Activated T-cell treated with anti-CD3 and anti-CD28 coated beads, Interleukin-2, amount 50 U/mL, for 1 hour (primary cell): ENCODE measurements around the gene TBC1D5.

Experiments
- DNase-seq: peaks from one replicate; pipeline ENCODE4 v3.0.0-alpha.2; 2020

TBC1D5 gene

DNA sequence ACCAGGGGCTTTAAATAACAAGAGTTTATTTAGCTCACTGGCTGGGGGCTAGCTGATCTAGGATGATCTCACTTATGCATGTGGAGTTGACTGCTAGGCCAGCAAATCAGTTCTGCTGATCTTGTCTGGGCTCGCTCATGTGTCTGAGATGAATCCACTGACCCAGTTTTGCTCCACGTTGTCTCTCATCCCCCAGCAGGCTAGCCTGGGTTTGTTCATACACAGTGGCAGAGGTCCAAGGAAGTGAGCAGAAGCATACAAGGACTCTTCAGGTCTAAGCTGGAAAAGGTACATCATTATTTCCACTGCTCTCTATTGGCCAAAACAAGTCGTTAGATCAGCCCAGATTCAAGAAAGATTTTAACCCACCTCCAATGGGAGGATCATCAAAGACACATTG is 619.7 kb downstream of the TBC1D5 start:
- no peak for DNase-seq

DNA sequence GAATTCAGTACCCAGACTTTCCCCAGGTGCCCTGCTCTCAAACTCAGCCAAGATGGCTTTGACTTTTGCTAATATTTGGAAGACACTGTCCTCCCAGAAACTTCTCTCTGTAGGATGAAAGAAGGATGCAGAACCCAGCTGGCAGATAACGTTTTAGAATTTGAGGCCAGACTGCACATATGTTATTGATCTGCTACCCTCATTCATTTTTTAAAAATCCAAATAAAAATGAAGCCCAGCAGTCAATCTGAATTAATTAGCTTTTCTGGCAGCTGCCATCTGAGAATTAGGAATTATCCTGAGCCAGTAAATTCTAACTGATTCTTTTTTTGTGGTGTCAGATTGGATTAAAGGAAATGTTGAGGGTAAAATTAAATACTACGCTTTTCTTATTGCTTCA is 621.1 kb downstream of the TBC1D5 start:
- no peak for DNase-seq

DNA sequence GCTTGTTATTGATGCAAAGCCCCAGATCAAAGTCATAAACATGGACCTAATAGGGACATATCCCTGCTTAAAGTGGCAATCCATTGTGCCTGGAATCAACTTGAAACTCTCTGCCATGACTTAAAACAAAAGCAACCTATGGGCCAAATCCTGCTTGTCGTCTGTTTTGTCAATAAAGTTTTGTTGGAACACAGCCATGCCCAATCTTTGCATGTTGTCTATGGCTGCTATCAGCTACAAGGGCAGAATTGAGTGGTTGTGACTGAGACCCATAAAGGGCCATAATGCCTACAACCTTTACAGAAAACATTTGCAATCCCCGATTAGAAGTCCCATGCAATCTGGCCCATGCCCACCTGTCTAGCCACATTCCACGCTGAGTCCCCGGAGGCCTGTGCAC is 622.3 kb downstream of the TBC1D5 start:
- no peak for DNase-seq

DNA sequence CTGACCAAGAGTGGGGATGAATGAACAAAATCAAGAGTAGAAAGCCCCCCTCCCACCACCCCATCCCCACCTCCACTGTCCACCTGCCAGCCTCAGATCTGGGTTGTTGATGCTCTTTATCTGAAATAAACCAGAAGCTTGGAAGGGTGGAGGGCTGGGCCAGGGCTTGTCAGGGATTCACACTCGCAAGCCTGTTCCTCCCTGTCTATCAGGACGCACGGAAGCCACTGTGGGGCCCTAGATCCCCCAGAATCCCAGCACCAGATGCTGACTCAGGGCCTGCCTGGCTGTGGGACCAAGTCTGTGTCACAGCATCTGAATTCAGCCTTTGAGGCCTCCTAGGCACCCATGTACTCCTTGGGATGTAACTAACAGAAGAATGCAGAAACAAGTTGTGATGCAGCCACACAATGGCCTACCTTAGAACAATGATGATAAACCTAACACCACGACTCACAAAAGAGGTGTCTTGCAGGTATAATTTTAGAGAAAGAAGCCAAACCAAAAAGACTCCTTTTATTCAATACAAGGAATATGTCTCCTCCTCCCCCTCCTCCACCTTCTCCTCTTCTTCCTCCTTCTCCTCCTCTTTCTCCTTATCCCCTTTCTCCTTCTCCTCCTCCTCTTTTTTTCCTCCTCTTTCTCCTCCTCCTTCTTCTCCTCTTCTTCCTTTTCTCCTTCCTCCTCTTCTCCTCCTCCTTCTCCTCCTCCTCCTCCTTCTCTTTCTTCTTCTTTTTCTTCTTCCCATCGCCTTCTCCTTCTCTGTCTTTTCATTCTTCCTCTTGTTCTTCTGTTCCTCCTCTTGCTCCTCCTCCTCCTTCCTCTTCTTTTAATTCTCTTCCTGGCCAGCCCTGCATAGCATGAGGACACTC is 623.0 kb downstream of the TBC1D5 start:
- DNase-seq = no peak

DNA sequence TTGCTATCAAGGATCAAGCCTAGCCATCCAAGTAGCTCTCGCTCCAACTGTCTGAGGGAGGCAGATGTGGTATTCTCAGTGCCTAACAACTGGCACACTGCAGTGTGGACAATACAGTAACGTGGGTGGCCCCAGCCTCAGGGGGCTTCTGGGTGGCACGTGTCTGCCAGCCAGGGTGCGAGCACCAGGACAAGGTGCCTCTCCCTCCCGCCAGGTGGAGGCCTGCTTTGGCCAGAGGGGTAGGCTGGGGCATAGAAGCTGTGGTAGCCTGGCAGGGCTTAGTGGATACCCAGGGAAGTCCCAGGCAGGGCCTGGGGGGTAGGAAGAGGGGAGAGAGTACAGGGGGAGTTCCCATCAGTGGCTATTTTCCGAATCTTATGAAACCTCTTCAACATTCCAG is 623.7 kb downstream of the TBC1D5 start:
- no peak for DNase-seq

DNA sequence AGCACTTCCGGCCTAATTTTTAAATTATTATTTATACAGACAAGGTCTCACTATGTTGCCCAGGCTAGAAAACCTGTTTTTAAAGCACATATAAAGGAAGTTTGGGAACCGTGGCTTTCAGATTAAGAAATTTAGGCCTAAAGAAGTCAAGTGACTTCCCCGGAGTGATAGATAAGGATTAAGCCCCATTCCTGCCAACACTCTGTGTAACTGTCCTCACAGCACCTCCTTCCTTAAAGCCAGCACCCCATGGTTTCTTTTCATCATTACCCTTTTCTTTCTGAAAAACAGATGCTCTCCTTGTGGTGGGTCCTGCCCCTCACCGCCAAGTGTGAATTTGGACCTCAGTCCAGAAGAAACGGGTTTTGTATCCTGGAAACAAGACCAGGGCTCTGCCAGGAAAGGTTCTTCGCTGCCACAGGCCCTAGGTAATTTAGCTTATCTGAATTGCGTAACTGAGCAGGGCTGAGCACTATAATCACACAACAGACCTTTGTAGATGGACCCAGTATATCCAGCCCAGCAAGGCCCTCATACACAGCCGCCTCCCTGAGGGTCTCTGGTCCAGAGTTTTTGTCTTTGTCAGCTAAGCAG is 626.3 kb downstream of the TBC1D5 start:
- DNase-seq = no peak

DNA sequence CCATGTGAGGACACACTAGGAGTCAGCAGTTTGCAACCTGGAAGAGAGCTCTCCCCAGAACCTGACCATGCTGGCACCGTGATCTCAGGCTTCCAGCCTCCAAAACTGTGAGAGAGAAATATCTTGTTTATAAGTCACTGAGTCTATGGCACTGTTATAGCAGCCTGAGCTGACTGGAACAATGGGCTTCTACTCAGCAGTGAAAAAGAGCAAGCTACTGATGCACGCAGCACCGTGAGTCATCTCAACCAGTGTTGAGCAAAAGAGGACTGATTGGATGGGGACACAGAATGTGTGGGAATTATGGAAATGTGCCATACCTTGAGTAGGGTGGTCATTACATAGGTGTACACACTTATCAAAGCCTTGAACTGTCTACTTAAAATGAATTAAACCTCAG is 627.2 kb downstream of the TBC1D5 start:
- no peak for DNase-seq

DNA sequence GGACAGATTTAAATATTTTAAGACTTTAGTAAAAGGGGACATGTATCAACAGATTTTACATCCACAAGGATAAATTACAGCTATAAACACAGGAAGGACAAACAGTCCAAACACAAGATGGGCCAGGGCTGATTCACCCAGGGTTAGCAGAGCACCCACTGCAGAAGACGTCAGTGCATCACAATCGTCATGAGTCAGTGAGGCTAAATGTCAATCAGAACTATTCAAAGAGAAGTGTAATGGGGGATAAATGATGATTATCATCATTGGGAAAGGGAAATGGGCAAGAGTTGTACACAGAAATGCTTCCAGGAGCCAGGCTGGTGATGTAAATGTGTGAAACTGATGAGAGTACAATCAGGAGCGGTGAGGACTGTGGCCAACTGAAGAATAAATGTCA is 630.8 kb downstream of the TBC1D5 start:
- DNase-seq = no peak

DNA sequence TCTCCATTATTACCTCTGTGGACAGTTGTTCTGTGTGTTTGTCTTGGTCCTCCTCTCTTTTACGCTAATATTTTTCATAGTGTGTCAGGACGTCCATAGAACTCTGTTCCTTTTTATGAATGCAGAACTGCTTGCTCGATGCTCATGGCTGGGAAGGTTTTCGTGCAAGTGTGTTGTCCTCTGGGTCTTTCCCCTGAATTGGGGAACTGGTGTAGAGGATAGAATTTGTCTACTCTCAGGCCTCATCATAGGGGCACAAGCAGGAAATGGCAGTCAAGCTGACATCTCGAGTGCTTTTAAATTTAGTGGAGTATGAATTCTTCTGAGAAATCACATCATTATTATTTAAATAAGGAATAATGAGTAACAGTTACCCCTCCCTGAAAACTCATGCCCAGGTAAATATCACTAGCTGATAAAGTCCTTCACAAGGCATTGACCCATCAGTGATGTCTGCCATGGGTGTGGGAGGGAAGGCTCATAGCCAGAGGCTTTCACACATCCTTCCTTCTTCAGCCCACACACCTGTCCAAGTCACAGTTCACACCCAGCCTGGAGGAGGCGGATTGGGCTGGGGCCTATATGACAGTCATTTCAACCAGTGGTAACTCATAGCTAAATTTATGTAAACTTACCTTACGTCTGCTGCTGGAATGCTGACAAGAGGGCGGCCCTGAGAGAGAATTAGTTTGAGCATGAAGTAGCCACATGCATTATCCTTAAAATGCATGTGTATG is 631.6 kb downstream of the TBC1D5 start:
- no peak for DNase-seq
